Liver (tissue), 3 donors: ENCODE measurements around the gene PON2.
"Not testable (repeated sequence)": the region's sequence is repeated elsewhere in the genome, so short reads cannot be mapped to it uniquely, and the experiment has no call there.

Experiments used
- ATF3 ChIP-seq: IDR thresholded peaks from 2 replicates; pipeline ENCODE4 v1.6.1; 2016; ENCODE audit warnings: antibody characterized with exemption
- CTCF ChIP-seq: fragments of 150-350 bp; IDR thresholded peaks from 2 replicates; pipeline ENCODE4 v1.5.1; 2017; ENCODE audit warnings: improper control_type of control experiment, low read depth, low read length; ENCODE audit not compliant: missing input control
- EGR1 ChIP-seq, 2 donors: IDR thresholded peaks; 2 replicates each; pipeline ENCODE4 v1.6.1; 2016 to 2018; ENCODE audit warnings: antibody characterized with exemption in 2 of 2, low read depth in 2 of 2
- FOXA1 ChIP-seq: IDR thresholded peaks from 2 replicates; pipeline ENCODE4 v1.6.1; 2016; ENCODE audit warnings: antibody characterized with exemption
- HNF4G ChIP-seq: IDR thresholded peaks from 2 replicates; pipeline ENCODE4 v1.6.1; 2016; ENCODE audit warnings: antibody characterized with exemption
- JUND ChIP-seq, 2 donors: IDR thresholded peaks; 2 replicates each; pipeline ENCODE4 v1.6.1; 2016; ENCODE audit warnings: antibody characterized with exemption in 2 of 2
- MAX ChIP-seq: IDR thresholded peaks from 2 replicates; pipeline ENCODE4 v1.6.1; 2016; ENCODE audit warnings: antibody characterized with exemption
- RAD21 ChIP-seq, 2 donors: IDR thresholded peaks; 2 replicates each; pipeline ENCODE4 v1.6.1; 2016; ENCODE audit warnings: antibody characterized with exemption in 2 of 2, mild to moderate bottlenecking in 2 of 2
- REST ChIP-seq: IDR thresholded peaks from 2 replicates; pipeline ENCODE4 v1.6.1; 2016; ENCODE audit warnings: antibody characterized with exemption, mild to moderate bottlenecking
- RXRA ChIP-seq, 2 donors: IDR thresholded peaks; 2 replicates each; pipeline ENCODE4 v1.6.1; 2017 to 2018; ENCODE audit warnings: antibody characterized with exemption in 2 of 2, mild to moderate bottlenecking in 1 of 2
- SP1 ChIP-seq: IDR thresholded peaks from 2 replicates; pipeline ENCODE4 v1.6.1; 2018; ENCODE audit warnings: antibody characterized with exemption, mild to moderate bottlenecking
- TAF1 ChIP-seq: conservative IDR thresholded peaks from 2 replicates; pipeline ENCODE4 v1.6.1; 2016; ENCODE audit warnings: antibody characterized with exemption, mild to moderate bottlenecking
- YY1 ChIP-seq: IDR thresholded peaks from 2 replicates; pipeline ENCODE4 v1.6.1; 2016; ENCODE audit warnings: antibody characterized with exemption, mild to moderate bottlenecking
- ZBTB33 ChIP-seq: IDR thresholded peaks from 2 replicates; pipeline ENCODE4 v1.6.1; 2016; ENCODE audit warnings: antibody characterized with exemption
- donor health status: healthy.
- donor health status: healthy.

- not testable (repeated sequence) for TF ChIP-seq CTCF; MAX; TAF1; ZBTB33; REST; ATF3; FOXA1; YY1; RXRA (IDR thresholded peaks at IDR 0.05); RAD21 (IDR thresholded peaks at IDR 0.05); EGR1 (IDR thresholded peaks at IDR 0.05; ENCODE audit: low read depth in 2 of 2); JUND (IDR thresholded peaks at IDR 0.05); HNF4G; SP1
Observed at GRCh38 chr7:95379457-95379856, 55.4 kb downstream of the PON2 start.
